Renal cortical epithelial cell (primary cell): ENCODE measurements around the gene PRMT1. TPM values are rescaled to one million over a fixed set of nuclear protein-coding genes. Genes with fewer than 3 reads are reported as not detected.

Experiments
- DNase-seq: peaks from one replicate; pipeline ENCODE4 v3.0.0-alpha.2; 2011; ENCODE audit warnings: low read depth
- total RNA-seq: library from RNA; depleted of rRNA; stranded (reverse); fragments of >200 nt; gene quantifications from 2 replicates; pipeline ENCODE4 v1.2.3, GENCODE V29; 2014

The PRMT1 gene
- total RNA-seq, 1 donor from 2014 or later, result 205 TPM

- no peak for DNase-seq
These were observed 25.8 kb upstream of the PRMT1 start for GRCh38 chr19:49651029-49651819.

DNA sequence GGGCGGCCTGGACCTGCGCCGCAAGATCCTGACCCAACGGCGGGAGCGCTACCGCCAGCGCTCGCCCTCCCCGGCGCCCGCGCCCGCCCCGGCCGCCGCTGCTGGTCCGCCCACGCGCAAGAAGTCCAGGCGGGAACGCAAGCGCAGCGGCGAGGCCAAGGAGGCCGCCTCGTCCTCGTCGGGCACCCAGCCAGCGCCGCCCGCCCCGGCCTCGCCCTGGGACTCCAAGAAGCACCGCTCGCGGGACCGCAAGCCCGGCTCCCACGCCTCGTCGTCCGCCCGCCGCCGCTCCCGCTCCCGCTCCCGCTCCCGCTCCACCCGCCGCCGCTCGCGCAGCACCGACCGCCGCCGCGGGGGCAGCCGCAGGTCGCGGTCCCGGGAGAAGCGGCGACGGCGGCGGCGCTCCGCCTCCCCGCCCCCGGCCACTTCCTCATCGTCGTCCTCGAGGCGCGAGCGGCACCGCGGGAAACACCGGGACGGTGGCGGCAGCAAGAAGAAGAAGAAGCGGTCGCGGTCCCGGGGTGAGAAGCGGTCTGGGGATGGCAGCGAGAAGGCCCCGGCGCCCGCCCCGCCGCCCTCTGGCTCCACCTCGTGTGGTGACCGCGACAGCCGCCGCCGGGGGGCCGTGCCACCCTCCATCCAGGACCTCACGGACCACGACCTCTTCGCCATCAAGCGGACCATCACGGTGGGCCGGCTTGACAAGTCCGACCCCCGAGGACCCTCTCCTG is 25.1 kb upstream of the PRMT1 start:
- DNase-seq, result no peak

DNA sequence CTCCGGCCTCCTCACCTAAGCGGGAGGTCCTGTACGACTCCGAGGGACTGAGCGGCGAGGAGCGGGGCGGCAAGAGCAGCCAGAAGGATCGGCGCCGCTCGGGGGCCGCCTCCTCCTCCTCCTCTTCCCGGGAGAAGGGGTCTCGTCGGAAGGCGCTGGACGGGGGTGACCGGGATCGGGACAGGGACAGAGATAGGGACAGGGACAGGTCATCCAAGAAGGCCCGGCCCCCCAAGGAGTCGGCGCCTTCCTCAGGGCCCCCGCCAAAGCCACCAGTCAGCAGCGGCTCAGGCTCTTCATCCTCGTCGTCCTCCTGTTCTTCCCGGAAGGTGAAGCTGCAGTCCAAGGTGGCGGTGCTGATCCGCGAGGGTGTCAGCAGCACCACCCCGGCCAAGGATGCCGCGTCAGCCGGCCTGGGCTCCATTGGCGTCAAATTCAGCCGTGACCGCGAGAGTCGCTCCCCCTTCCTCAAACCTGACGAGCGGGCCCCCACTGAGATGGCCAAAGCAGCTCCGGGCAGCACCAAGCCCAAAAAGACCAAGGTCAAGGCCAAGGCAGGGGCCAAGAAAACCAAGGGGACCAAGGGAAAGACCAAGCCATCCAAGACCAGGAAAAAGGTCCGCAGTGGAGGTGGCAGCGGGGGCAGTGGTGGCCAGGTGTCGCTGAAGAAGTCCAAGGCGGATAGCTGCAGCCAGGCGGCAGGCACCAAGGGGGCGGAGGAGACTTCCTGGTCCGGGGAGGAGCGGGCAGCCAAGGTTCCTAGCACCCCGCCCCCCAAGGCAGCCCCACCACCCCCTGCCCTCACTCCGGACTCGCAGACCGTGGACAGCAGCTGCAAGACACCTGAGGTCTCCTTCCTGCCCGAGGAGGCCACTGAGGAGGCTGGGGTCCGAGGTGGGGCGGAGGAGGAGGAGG is 24.3 kb upstream of the PRMT1 start:
- no peak for DNase-seq

GRCh38 chr19:49653466-49653806 is 23.6 kb upstream of the PRMT1 start:
- DNase-seq, result no peak

DNA sequence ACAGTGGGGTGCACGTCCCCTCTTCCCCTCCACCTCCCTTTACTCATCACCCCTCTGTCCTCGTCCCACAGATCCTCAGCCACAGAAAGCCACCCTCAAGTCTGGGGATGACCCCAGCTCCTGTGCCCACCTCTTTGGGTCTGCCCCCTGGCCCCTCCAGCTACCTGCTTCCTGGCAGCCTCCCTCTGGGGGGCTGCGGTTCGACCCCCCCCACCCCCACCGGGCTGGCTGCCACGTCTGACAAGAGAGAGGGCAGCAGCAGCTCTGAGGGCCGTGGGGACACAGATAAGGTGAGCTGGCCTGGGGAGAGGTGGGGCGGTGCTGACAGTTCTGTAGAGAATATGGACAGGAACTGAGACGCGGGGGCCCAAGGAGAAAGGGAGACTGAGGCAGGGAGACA is 22.5 kb upstream of the PRMT1 start:
- no peak for DNase-seq

- DNase-seq, result no peak
These were observed 21.3 kb upstream of the PRMT1 start for GRCh38 chr19:49655570-49656455.

- DNase-seq, result no peak
These were observed 20.5 kb upstream of the PRMT1 start for GRCh38 chr19:49656456-49657109.

- DNase-seq, result no peak
These were observed 19.5 kb upstream of the PRMT1 start for GRCh38 chr19:49657493-49658138.

GRCh38 chr19:49658139-49658517 is 18.9 kb upstream of the PRMT1 start:
- no peak for DNase-seq

DNA sequence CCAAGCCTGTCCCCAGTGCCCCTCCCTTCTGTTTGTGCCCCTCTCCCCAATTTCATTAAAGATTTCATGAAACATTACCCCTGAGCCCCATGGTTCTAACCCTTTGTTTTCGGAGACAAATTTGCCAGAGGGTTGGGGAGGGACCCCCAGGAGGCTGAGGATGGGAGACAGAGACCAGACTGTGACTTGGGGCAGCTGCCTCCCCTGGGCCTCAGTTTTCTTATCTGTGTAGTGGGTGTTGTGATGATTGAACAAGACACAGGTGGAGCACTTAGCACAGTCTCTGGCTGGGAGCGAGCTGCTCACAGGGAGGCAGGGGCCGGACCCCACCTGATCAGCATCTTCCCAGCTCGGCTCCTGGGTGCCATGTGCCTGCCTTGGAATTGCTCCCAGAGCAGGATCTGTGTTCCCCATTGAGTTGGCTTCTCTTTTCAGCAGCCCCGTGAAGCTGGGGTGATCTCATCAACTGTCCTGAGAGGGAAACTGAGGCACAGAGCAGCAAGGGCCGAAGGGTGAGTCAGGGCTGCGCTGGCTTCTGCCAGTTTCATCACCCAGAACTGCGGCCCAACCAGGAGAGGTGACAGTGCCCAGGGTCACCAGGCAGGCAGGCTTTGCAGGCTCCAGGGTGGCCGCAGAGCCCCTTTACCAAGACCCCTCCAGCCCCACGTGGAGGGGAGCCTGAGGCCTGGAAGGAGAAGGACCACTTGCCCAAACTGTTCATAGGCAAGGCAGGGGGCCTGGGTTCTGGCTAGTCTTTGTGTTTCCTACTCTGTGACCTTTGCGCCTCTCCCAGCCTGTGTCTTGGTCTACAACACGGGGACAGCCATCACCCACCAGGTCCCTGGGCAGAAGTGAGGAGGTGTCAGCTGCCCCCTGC is 18.3 kb upstream of the PRMT1 start:
- no peak for DNase-seq

- no peak for DNase-seq
These were observed 16.6 kb upstream of the PRMT1 start for GRCh38 chr19:49660338-49660961.

- DNase-seq, result no peak
These were observed 15.1 kb upstream of the PRMT1 start for GRCh38 chr19:49662011-49662410.

DNA sequence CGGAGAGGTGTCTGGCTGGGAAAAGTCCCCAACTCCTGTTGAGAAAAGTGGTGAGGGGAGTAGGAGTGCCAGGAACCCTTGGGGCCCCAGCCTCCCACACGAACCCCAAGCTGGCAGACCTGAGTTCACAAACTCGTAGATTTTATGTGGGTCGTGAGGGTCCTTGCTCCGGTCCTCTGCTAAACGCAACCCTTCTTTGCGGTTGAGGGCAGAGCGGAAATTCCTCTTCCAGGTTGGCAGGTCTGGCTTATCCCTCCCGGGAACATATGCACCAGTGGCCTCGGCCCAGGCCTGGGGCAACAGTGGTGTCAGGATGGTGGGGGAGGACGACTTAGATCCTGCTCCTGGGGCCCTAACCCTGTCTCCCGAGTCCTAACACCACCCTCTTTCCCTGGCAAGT is 13.8 kb upstream of the PRMT1 start:
- no peak for DNase-seq

DNA sequence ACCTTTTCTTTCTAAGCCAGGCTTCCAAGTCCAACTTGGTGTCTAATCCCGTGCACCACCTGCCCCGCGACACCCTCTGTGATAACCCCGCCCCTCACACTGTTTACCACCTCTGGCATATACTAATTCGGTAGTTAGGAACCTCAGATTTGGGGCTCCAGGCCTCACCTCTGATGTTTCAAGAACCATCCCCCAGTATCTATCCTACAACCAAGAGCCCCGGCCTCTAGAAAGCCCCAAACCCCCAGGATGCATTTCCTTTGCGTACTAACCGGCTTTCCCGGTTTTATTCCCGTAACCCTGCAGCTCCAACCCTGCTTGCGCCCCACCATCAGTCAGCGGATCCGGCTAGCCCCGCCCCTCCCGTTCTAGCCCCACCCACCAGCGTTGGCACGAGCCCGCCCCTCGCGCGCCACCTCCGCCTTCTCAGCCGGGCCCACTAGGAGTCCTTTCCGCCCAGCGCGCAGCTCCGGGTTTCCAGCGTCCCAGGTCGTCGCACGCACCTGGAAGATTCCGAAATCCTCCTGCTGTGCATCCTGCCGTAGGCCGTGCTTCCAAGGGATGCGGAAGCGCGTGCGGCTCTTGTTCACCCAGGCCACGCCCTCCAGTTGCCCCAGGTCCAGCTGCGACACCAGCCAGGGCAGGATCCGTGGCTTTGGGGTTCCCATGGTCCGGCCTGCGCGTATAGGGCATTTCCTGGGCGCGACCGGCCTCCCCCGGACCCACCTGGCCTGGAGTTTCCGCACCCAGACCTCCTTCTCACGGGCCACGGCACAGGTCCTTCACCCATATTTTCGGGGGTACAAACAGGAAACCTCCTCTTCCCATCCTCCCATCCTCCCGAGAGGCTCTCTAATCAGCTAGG is 12.7 kb upstream of the PRMT1 start:
- peak; percentile 66 for DNase-seq

DNA sequence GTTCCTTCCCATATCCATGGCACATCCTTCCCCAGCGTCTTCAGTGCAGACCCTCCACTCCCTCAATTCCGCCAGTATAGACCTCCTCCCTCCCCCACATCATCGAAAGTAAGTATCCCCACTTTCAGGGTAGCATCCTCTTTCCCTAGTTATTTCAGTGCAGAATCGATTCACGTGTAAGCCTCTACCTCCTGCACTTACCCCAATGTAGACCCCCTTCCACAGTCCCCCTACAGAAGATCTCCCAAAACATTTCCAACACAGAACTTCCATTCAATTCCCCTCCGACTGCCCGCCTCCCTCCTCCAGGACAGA is 12.1 kb upstream of the PRMT1 start:
- DNase-seq, result no peak

DNA sequence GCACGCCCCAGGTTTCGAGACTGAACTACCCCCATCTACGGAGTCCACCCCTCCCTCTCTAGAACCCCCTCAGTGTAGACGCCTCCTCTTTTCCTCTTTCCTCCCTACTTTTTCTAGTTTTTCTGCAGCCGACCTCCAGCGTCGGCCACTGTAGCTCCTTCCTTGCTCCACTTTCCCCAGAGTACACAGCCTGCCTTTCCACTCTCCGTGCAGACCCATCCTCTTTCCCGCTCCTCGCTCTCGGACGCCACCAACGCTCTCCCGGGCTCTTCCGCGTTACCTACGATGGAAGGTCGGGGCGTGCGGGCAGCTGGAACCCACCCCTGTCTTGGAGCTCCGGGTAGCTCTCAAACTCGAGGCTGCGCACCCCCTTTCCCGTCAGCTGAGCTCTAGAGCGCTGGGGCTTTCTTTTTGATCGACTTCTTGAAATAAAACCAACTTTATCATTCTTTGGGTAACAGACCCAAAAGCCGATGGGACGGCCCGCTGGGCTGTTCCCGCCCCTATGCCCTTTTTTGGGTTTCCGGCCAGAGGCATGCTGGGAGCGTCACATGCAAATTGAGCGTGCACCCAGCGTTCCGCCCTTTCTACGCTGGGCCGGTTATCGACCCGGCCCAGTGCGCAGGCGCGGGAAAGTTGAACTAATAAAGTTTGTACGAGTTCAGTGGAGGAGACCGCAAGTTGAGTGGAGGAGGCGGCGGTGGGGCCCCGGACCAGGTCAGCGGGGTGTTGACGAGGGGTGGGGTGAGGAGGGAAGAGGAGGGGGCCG is 11.5 kb upstream of the PRMT1 start, which contains the start of the genes BCL2L12 and IRF3:
TSS of gene BCL2L12 (plus strand) at position 583 of the 769 bp plus-strand sequence. CDS start 760 bp downstream, outside the sequence.
TSS of gene IRF3 (minus strand) at position 507 of the 769 bp plus-strand sequence. CDS start 1,019 bp downstream, outside the sequence.
- peak; percentile 91 for DNase-seq

- DNase-seq, result no peak
These were observed 11.0 kb upstream of the PRMT1 start for GRCh38 chr19:49666120-49666444.
